Measurements from ENCODE around the gene HIPK2. TPM values are rescaled to one million over a fixed set of nuclear protein-coding genes. Genes with fewer than 3 reads are reported as not detected.
A peak's percentile ranks its signal among the peaks of the same experiment; 100 is the strongest.

HIPK2 gene
- polyA plus RNA-seq, 1 donor (not counting 4 experiments of a cell fraction or from before 2014, with no cell fraction given) = 5.8 TPM

DNA sequence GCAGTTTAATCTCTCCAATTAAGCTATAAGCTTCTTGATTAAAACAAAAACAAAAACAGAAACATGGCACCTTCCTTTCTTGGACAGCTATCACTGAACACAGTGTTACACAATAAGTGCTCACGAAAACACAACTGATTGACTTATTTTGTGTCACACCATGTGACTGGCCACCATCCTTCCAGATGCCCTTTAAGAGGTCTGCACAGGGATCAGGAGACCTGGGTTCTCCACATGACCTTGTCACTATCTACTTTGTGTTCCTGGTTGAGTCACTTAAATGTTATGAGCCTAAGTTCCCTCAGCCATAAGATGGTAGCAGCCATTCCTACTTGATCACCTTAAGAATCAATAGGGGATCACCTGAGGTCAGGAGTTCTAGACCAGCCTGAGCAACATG is 120.1 kb downstream of the HIPK2 start:
- peaks cover 47% of the 10 kb centered on the region for H3K4me1 ChIP-seq (ENCODE audit: control insufficient read depth, extremely low read depth, insufficient read depth, low read length)

DNA sequence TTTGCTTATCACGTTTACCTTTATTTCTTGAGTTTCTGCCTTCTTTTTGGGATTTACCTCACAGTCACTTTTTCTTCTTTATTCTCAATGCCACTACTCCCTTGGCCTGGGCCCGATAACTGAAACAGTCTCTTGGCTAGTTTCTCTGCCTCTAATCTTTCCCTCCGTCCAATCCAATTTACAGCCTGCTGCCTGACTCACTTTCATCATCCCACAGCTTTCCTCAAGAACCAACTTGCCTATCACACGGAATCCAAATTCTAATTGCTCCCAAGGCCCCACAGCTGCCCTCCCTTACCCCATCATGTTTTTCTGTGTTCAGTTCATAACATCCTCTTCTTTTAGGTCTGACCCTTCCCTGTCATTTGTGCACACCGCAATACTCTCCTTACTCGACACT is 121.4 kb downstream of the HIPK2 start:
- Histone ChIP-seq H3K27ac (ENCODE audit: control insufficient read depth, insufficient read depth, low read length) (peak overlapping the region; percentile 61), H3K4me3 (ENCODE audit: control insufficient read depth in 2 of 3, extremely low read depth in 1 of 3, insufficient read depth in 2 of 3, low read depth in 1 of 3, low read length in 3 of 3) (peak overlapping the region in 1 of 3 experiments; percentile 18), H3K79me2 (ENCODE audit: control insufficient read depth, insufficient read depth, low read length) (peaks cover 19% of the 10 kb centered on the region), H3K36me3 (ENCODE audit: control insufficient read depth in 2 of 2, extremely low read depth in 1 of 2, insufficient read depth in 2 of 2, low read length in 2 of 2) (no peaks in the 10 kb centered on the region), H3K4me2 (ENCODE audit: control insufficient read depth, extremely low read depth, insufficient read depth, low read depth, low read length) (peak overlapping the region; percentile 71), H3K9me3 (ENCODE audit: control insufficient read depth, low read depth, low read length) (no peaks in the 10 kb centered on the region), H2AFZ (ENCODE audit: control insufficient read depth, low read length) (no peak overlapping the region), H3K27me3 (ENCODE audit: control insufficient read depth, extremely low read depth, insufficient read depth, low read length) (no peaks in the 10 kb centered on the region), H3K4me1 (ENCODE audit: control insufficient read depth, extremely low read depth, insufficient read depth, low read length) (peaks cover 50% of the 10 kb centered on the region), H4K20me1 (ENCODE audit: control insufficient read depth, extremely low read depth, insufficient read depth, low read length) (no peaks in the 10 kb centered on the region), H3K9ac (ENCODE audit: control insufficient read depth, extremely low read depth, insufficient read depth, low read length) (peak overlapping the region; percentile 32), H3K9me1 (ENCODE audit: control insufficient read depth, extremely low read depth, insufficient read depth, low read length) (no peaks in the 10 kb centered on the region)
- TF ChIP-seq, protein P1, sequence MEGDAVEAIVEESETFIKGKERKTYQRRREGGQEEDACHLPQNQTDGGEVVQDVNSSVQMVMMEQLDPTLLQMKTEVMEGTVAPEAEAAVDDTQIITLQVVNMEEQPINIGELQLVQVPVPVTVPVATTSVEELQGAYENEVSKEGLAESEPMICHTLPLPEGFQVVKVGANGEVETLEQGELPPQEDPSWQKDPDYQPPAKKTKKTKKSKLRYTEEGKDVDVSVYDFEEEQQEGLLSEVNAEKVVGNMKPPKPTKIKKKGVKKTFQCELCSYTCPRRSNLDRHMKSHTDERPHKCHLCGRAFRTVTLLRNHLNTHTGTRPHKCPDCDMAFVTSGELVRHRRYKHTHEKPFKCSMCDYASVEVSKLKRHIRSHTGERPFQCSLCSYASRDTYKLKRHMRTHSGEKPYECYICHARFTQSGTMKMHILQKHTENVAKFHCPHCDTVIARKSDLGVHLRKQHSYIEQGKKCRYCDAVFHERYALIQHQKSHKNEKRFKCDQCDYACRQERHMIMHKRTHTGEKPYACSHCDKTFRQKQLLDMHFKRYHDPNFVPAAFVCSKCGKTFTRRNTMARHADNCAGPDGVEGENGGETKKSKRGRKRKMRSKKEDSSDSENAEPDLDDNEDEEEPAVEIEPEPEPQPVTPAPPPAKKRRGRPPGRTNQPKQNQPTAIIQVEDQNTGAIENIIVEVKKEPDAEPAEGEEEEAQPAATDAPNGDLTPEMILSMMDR (optimal IDR thresholded peaks at IDR 0.05 in 1 of 3, IDR thresholded peaks at IDR 0.05 in 1 of 3, conservative IDR thresholded peaks at IDR 0.05 in 1 of 3; ENCODE audit: extremely low read depth in 1 of 3, insufficient read depth in 2 of 3, low read length in 3 of 3) = no peak
- TF ChIP-seq EZH2 (IDR thresholded peaks at IDR 0.05; ENCODE audit: low read length) = no peak
- FAIRE-seq (peak; percentile 79), DNase-seq (ENCODE audit: low read depth, low spot score) (no peak)
- dilution Hi-C loops (cut with MboI; ENCODE audit: extremely low pct_ligation_motif_present, low sequenced_read_pairs) = no loop called here

More for the DNA sequence above, 120.1 kb downstream of the HIPK2 start:
- Histone ChIP-seq H3K27me3 (ENCODE audit: control insufficient read depth, extremely low read depth, insufficient read depth, low read length) (no peaks in the 10 kb centered on the region), H3K9me1 (ENCODE audit: control insufficient read depth, extremely low read depth, insufficient read depth, low read length) (no peaks in the 10 kb centered on the region), H3K36me3 (ENCODE audit: control insufficient read depth in 2 of 2, extremely low read depth in 1 of 2, insufficient read depth in 2 of 2, low read length in 2 of 2) (no peaks in the 10 kb centered on the region), H3K9ac (ENCODE audit: control insufficient read depth, extremely low read depth, insufficient read depth, low read length) (no peak overlapping the region), H3K4me3 (ENCODE audit: control insufficient read depth in 2 of 3, extremely low read depth in 1 of 3, insufficient read depth in 2 of 3, low read depth in 1 of 3, low read length in 3 of 3) (no peak overlapping the region), H3K9me3 (ENCODE audit: control insufficient read depth, low read depth, low read length) (no peaks in the 10 kb centered on the region), H2AFZ (ENCODE audit: control insufficient read depth, low read length) (no peak overlapping the region), H3K27ac (ENCODE audit: control insufficient read depth, insufficient read depth, low read length) (no peak overlapping the region), H3K79me2 (ENCODE audit: control insufficient read depth, insufficient read depth, low read length) (peaks cover 19% of the 10 kb centered on the region), H4K20me1 (ENCODE audit: control insufficient read depth, extremely low read depth, insufficient read depth, low read length) (no peaks in the 10 kb centered on the region), H3K4me2 (ENCODE audit: control insufficient read depth, extremely low read depth, insufficient read depth, low read depth, low read length) (no peak overlapping the region)
- no peak for FAIRE-seq
- dilution Hi-C loops (cut with MboI; ENCODE audit: extremely low pct_ligation_motif_present, low sequenced_read_pairs) = no loop called here
- no peak for DNase-seq (ENCODE audit: low read depth, low spot score)
- TF ChIP-seq, protein P1 (optimal IDR thresholded peaks at IDR 0.05 in 1 of 3, IDR thresholded peaks at IDR 0.05 in 1 of 3, conservative IDR thresholded peaks at IDR 0.05 in 1 of 3; ENCODE audit: extremely low read depth in 1 of 3, insufficient read depth in 2 of 3, low read length in 3 of 3) = no peak
- TF ChIP-seq EZH2 (IDR thresholded peaks at IDR 0.05; ENCODE audit: low read length) = no peak
